HT1080 (cell line): ENCODE results near the gene GRID1. TPM values are rescaled to one million over a fixed set of nuclear protein-coding genes. Genes with fewer than 3 reads are reported as not detected.

Experiments used
- DNase-seq: peaks from one replicate; pipeline ENCODE4 v3.0.0-alpha.2; 2015; ENCODE audit warnings: low read depth
- total RNA-seq: library from RNA; depleted of rRNA; stranded (reverse); fragments of >200 nt; shearing (Covaris generic); gene quantifications from 2 replicates; pipeline ENCODE4 v1.2.3, GENCODE V29; 2014

The GRID1 gene
- total RNA-seq, 1 experiment from 2014 or later = 5.4 TPM

DNA sequence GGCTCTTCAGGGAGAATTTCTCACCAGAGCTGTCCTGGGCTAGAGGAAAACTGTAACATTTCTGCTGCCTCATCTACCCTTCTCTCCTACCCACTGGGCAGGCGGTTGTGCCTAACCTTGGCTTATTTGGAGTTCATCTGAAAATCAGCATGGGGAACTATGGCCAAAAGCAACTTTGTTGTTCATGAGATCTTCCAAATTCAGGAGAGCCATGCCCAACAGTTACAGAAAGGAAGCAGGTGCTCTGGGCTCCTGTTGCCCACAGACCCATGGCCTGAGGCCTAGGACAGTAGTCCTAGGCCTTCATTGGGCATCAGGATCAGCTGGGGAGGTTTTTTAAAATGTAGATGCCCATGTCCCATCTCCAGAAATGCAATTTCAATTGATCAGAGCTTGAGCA lies 85.2 kb downstream of the GRID1 start:
- no peak for DNase-seq

DNA sequence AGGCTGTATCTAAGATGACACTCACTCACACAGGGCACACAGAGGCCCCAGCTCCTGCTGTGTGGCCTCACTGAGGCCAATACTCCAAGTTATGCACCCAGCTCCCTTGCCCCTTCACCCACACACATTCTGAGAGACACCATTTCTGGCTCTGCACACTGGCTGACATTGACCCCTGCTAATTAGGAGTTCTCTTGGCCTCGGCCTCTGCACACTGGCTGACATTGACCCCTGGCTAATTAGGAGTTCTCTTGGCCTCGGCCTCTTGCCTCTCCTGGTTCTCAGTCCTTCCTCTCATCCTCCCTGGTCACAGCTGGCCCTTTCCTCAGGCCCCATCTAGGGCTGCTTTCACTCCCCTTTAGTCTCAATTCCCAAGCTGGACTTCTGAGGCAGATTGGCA lies 97.3 kb downstream of the GRID1 start:
- DNase-seq = no peak

DNA sequence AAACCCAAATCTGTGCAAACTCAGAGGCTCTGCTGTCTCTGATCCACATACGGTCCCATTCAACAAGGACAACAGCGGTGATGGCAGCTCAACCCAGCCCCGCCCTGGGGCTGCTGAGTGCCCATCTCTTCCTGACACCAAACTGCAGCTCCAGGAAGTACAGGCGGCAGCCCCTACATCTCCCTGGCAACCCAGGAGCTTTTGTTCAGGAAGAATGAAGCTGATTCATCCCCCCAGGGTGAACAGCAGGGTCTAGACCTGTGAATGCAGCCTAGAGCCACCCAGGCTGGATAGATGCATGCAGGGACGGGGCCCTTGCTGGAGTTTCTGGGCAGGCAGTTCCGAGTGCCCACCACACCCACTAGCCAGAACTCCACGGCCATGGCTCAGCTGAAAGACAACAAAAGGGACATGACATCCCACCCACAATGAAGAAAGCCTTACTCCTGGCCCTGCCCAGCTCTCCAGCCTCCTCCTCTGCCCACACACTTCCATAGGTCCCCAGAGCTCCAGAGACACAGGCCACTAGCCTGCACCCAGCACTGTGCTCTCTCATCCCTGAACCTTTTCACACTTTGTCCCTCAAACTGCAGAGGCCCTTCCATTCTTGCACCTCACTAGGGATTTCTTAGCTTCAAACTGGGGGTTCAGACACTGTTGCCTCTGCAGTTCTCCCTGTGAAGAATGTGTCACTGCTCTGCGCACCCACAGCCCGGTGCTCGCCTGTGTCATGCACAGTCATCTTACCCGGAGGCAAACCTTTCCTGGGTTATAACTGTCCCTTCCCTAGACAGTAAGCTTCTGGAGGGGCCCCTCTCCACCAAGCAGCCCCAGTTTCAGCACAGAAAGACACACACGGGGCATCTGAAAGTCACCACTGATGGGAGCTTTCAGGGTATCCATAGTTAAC lies 99.1 kb downstream of the GRID1 start:
- peak; percentile 71 for DNase-seq

DNA sequence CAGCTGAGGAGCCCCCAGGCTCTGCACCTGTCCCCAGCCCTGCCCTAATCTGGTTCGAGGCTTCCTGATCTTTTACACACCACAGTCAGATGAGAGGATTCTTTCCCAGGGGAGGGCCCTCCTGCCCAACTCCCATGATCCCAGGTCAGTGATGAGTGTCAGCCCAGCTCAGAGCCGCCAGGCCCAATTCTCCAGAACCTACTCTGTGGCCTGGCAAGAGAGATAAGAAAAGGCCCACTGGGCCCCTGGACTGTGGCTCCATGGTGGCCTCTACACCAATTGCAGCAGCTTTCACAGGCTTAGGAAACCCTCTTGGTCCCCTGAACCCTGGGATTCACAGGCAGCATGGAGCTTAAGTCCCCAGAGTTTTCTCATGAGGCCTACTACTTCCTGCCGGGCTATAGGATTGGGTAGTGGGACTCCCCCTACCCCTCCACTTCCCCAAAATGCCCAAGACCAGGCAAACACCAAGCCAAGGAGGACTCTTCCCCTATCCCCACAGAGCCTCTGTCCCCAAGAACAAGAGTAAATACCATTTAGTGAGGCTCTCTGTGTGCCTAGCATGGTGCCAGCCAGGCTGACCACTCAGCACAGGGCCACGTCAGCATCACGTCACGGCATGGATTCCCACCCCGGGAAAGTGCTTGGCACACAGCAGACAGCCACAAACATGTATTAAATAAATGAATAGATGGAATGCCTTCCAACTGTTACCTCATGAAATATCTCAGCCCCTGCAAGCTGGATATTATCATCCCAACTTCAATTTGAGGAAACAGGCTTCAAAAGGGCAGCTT lies 100.0 kb downstream of the GRID1 start:
- no peak for DNase-seq

DNA sequence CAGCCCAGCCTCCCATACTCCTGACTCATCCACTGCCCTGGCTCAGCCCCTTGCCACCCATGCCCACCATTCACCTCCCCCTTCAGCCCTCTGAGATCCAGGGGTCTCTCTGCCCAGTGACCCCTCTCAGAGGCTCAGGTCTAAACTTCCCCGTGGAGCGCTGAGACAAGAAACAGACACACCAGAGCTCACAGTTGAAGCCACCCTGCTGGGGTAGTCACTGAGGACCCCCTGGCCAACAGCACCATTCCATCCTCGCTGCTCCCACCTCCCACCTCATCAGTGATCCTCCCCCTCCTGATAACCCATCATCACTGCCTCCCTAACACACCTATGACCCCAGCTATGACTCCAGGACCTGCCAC lies 100.7 kb downstream of the GRID1 start:
- no peak for DNase-seq

DNA sequence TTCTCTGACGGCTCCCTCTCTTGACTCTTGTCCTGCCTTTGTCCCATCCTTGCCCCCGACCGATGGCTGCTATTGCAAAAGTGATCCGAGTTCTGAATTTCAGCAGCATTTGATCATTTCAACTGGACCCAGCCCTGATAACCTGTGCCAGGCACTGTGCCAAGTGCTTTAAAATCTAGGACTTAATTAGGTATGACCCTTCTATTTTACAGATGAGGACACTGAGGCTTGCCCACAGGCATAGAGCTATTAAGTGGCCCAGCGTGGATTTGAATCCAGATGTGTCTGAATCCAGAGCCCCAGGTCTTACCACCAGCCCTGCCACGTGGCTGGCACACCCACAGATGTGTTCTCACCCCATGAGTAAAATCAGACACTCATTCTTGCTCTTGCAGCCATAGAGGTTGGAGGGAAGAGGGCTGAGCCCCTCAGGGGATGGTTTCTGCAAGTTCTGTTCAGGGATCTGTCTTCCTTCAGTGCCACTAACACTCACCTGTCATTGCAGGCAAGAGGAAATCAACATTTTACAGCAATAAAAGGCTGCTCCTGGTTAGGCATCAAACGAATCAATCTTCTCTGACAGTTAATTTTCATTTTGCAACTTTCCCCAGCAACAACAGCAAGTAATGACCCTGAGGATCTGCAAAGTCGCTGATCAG lies 101.2 kb downstream of the GRID1 start:
- DNase-seq = no peak

DNA sequence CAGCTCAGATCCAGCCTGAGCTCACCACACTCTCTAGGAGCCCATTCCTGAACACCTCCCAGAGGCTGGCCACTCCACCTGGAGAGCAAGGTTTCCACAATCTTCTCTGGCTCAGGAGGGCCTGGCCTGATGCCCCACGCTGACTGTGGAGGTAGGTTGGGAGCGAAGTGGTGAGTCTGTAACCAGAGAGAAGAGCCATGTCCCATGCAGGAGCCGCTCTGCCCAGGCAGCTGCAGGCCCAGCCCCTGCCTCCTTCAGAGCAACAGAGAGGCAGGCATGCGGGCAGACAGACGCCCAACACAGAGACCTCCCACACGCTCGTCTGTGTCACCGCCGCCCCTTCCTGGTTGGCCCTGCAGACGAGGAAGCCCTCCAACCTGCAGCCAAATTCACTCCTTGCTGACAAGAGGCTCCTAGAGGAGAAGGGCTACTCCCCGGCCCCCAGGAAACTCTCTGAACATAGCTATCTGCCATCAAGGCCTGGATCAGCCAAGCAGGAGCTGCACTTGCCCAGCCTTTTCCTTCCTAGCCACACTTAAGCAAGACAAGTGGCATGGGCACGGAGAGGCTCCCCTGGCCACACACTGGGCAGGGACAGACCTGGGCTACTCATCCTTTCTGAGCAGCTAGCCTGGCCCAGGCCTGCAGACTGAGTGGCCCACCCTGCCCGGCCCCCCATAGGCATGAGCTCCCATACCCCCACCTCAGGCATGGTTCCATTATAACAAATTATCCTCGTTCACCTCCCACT lies 101.9 kb downstream of the GRID1 start:
- DNase-seq = no peak

DNA sequence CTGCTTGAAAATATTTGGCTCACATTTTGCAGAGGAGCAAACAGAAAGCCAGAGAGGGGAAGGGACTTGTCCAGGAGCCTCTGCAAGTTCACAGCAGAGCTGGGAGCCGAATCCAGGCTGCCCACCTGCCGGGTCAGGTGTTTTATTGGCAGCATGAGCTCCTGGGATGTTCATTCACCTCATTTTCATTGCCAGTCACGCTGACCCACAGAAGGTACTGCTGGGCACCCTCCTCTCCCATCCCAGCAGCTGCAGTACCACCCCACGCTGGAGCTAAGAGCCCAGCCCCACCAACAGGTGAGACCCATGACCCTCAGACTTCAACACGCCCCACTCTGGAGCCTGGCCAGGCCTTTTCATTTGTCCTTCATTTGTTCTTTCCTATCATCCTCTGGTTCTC lies 102.7 kb downstream of the GRID1 start:
- no peak for DNase-seq

DNA sequence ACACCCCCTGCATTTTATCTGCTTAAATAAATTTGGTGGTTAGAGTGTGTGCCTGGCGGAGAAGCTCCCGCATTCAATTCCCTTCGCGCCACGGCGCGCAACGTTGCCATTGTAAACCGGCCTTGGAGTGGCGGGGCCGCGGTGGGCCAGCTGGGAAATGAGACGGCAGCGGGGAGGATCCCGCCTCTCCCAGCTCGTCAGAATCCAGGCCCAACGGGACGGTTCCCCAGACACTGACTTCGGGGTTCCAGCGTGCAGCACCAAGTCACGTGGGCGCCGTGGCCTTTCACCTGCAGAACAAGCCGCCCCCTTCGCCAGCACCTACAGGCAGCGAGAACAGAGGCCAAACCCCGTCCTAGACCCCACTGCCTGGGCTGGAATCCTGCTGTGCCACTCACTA lies 103.4 kb downstream of the GRID1 start:
- DNase-seq = no peak

DNA sequence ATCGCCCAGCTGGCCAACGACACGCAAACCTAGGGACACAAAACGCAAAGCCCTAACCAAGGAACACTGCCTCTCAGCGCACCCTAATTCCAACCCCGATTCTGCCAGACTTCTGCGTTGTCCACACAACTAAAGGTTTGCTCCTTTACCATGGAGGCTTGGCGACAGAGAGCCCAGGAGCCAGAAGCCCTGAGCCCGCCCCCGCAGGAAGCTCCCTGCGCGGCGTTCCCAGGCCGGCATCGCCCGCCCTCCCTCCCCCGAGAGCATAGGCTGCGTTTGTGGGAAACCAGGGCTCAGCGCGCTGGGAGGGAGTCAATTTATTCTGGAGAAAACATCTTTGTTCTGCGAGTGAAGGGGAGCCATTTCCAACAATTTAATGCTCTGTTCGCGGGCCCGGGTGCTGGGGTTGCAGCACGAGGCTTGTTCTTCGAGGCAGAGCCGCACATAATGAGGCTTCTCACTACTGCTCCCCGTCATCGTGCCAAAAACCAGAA lies 103.9 kb downstream of the GRID1 start:
- no peak for DNase-seq

DNA sequence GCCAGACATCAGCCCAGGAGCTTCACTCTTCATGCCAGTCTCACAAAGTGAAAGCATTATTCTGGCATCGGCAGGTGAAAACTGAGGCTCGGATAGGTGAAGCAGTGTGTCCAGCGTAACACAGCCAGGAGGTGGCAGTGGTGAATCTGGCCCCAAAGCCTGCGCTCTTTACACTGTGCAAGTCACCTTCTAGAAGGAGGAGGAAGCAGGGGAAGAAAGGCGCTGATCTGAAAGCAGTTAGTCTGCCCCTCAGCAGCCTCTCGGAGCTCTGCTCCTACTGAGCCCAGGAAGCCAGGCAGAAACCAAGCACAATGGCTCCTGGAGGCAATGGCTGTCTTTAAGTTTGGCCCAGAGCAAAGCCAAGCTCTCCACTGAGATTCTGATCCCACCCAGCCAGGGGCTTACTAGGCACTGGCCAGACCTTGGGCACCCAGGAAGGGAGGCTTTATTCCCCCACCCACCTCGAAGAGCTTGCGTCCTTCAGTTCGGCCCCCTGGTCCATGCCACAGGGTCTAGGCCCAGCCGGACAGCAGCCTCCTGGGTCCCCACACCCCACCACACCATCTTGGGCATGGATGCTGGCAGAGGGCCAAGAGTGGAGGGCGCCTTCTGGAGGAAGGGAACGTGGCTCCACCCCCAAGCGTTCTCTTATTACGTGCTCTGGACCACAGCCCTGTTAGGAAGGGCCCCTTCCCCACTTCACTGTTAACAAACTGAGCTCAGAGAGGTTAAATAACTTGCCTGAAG lies 104.5 kb downstream of the GRID1 start:
- DNase-seq = peak; percentile 58

DNA sequence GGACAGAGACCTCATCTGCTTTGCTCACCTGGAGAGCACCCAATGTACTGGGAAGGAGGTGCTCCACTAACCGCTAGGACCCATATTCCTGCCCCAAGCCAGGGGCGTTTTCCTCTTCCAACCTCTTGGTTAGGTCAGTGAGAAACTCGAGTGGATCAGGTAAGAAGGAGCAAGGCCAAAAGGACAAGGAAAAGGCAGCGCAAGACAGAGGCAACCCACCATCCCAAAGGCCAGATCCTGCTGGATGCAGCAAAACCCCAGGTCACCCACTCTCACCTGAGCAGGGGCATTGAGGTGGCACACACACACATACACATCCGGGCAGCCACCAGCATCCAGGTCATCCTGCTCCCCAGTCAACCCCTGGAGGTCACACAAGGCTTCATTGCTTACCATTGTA lies 105.1 kb downstream of the GRID1 start:
- DNase-seq = no peak

DNA sequence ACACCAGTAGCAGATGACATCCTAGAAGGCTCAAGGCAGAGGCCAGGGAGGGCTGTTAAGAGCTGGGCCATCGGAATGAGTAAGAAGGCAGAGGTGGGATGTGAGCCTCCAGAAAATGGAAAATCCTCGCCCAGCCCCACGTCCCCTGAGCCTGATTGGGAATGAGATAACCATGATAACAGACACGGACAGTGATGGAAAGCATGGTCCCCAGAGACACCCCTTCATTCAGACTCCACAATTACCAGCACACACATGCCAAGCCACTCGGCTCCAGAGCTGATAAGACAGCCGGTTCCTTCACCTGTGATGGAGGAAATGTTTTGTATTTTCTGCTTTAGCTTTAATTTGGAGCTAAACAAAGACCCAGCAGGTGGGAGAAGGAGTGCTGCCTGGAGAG lies 106.0 kb downstream of the GRID1 start:
- DNase-seq = no peak

DNA sequence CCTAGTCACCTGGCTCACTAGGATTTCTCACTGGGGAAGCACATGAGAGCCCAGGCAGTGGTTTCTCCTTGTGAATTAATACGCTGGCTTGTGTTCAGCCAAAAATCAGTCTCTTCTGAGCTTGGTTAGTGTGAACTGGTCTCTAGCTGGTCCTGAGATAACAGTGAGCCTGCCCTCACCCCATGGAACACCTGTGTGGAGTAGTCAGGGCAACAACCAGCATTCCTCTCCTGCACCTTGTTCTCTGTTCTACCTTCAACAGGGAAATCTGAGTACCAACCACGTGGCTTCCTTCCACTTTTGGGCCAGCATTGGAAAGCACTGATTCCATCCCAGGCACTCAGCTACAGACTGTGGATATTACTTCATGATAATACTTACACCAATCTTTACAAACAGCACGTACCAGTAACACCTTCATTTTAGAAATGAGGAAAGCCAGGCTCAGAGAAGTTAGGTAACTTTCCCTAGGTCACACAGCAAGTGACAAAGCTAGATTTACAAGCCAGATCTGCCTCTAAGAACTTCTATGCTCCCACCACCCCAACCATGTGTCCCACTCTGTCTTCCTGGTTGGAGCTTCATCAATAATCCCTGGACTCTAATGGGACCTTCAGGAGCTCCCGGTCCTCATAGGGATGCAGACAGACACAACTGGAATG lies 106.6 kb downstream of the GRID1 start:
- DNase-seq = no peak

DNA sequence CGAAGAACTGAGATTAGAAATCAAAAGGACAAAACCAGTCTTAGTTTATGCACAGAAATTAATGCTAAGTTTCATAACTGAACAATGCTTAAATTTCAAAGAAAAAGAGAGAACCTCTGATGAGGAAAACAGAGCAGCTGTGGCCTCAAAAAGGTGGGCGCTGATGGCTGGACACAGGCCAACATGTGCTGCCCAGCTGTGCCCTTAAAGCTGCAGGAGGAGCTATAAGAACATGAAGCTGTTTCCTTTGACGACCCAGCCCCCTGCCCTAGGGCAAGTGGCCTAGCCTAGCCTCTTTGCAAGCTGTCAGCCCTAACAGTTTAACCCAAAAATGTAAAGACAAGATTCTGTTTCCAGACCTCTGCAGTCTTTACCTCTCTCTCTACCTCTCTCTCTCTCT lies 107.7 kb downstream of the GRID1 start:
- DNase-seq = no peak

DNA sequence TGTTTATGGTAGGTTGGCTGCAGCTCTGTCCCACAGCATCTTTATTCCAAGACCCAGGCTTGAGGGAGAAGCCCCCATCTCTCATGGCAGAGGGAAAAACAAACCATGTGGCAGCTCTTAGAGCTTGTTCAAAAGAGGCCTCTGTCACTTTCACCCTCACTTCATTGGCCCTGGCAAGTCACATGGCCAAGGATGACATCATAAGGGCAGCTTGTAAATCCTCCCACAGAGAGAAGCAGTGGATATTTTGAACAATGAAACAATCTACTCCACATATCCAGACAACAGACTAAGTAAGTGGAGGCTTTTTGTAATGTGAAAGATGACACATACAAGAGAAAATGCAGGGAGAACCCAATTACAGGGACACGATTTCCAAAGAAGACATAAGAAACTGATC lies 108.1 kb downstream of the GRID1 start:
- peak; percentile 38 for DNase-seq

DNA sequence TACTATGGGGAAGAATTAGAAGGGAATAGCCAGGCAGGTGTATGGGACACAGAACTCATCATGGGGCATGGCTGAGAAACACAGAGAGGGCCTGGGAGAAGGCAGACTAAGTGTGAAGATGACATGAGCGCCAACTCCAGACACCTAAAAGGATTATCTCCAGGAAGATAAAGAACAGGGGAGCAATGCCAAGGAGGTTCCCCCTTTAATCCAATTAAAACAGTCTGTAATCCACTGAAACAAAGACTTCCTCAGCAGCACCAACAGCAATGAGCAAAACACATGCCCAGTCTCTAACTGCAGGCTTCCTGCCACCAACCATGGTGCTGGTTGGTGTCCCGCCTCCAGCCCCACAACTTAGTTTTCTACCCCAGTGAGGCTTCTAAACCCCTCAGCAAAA lies 108.9 kb downstream of the GRID1 start:
- DNase-seq = no peak

DNA sequence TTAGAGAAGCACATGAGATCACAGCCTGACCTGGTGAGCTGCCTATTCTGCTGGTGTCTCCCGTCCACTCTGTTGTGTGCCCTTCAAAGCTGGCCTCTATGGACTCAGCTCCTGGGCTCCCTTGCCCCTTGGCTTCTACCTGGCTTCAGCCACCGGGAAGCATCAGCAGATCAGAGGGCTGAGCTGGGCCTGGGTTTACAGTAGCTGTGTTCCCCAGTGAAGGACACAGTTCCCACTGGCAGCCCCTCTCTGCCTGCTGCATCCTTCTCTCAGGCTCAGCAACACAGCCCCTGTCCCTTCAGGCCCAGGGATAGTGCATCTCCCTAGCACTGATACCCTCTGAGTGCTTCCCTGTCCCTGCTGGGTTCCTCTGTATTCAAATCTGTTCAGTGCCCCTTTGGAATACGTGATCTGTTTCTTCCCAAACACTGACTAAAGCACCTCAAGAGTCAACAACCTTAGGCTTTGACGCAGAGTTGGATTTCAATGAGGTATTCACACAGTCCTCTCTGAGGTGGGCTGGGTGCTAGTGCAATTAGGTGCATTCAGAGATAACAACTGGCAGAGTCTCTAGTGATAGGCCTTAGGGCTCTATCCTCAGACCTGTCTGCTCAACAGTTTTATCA lies 109.8 kb downstream of the GRID1 start:
- no peak for DNase-seq
